ENCODE data around the gene TRAPPC14. TPM values are rescaled to one million over a fixed set of nuclear protein-coding genes. Genes with fewer than 3 reads are reported as not detected.
A peak's percentile ranks its signal among the peaks of the same experiment; 100 is the strongest.

TRAPPC14 gene
- total RNA-seq, 1 donor from 2014 or later = 19.7 TPM

DNA sequence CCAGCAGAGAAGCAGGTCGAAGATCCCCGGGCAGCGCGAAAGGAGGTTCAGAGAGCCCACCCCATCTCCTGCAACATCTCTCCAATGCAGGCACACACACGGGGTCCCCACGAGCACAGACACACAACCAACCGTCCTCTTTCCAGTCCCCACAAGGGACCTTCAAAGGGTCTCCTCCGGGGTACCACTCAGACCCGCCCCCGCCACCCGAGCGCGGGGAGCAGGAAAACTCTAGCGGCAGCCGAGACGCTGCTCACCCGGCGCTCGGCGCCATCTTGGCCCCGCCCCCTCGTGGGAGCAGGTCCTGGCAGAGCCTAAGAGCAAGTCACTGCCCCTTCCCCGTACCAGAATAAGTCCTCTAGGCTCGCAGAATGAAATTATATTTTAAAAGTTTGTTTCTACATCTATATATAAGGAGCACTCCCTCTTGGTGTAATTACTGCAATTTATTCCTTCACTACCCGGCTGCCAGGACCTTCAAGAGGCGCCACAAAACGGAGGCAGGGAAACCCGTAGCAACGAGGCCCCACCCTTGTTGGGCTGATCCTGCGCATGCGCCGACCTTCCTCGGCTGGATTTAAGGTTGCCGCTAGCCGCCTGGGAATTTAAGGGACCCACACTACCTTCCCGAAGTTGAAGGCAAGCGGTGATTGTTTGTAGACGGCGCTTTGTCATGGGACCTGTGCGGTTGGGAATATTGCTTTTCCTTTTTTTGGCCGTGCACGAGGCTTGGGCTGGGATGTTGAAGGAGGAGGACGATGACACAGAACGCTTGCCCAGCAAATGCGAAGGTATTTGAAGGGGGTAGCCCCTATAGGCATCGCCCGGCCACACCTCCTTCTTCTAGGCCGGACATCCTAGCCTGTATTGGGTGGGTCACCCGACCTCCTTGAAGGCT, 39.2 kb downstream of the TRAPPC14 start, which contains the start of the genes CNPY4 and TAF6:
CNPY4 (plus strand) TSS at position 563 of the 898 bp plus-strand sequence; CDS start at position 674, 111 bp downstream.
TAF6 (minus strand) TSS at position 287 of the 898 bp plus-strand sequence. CDS start 5,149 bp downstream, outside the sequence.
- Histone ChIP-seq H3K36me3 (peaks cover 5% of the 10 kb centered on the region), H3K4me3 (peak within 1 kb of the TSS; percentile 84), H3K9me3 (no peaks in the 10 kb centered on the region), H3K27me3 (no peaks in the 10 kb centered on the region), H3K4me1 (peaks cover 13% of the 10 kb centered on the region), H3K27ac (peak within 1 kb of the TSS; percentile 97)
- peak; percentile 93 for ATAC-seq
- intact Hi-C loops (cut with DNase I) = no loop called here
- peak; percentile 98 for DNase-seq
- TF ChIP-seq, protein P1, sequence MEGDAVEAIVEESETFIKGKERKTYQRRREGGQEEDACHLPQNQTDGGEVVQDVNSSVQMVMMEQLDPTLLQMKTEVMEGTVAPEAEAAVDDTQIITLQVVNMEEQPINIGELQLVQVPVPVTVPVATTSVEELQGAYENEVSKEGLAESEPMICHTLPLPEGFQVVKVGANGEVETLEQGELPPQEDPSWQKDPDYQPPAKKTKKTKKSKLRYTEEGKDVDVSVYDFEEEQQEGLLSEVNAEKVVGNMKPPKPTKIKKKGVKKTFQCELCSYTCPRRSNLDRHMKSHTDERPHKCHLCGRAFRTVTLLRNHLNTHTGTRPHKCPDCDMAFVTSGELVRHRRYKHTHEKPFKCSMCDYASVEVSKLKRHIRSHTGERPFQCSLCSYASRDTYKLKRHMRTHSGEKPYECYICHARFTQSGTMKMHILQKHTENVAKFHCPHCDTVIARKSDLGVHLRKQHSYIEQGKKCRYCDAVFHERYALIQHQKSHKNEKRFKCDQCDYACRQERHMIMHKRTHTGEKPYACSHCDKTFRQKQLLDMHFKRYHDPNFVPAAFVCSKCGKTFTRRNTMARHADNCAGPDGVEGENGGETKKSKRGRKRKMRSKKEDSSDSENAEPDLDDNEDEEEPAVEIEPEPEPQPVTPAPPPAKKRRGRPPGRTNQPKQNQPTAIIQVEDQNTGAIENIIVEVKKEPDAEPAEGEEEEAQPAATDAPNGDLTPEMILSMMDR (IDR thresholded peaks at IDR 0.05) = no peak

- intact Hi-C loops (cut with DNase I) = no loop called here
- ATAC-seq (no peak), DNase-seq (no peak)
- TF ChIP-seq, protein P1 (IDR thresholded peaks at IDR 0.05) = no peak
- Histone ChIP-seq H3K4me1 (peaks cover 13% of the 10 kb centered on the region), H3K9me3 (no peaks in the 10 kb centered on the region), H3K36me3 (peaks cover 13% of the 10 kb centered on the region), H3K27ac (peak overlapping the region; percentile 97), H3K4me3 (peak overlapping the region; percentile 84), H3K27me3 (no peaks in the 10 kb centered on the region)
Observed at GRCh38 chr7:100118388-100119071, 40.0 kb downstream of the TRAPPC14 start.

GRCh38 chr7:100115026-100115425, 43.5 kb downstream of the TRAPPC14 start:
- no peak for ATAC-seq

GRCh38 chr7:100111914-100112313, 46.6 kb downstream of the TRAPPC14 start:
- intact Hi-C loops (cut with DNase I) = no loop called here
- TF ChIP-seq, protein P1 (IDR thresholded peaks at IDR 0.05) = no peak
- no peaks in the 10 kb centered on the region for H3K9me3 ChIP-seq
- H3K27me3 ChIP-seq = no peaks in the 10 kb centered on the region
- ATAC-seq (no peak), DNase-seq (no peak)
- H3K4me3 ChIP-seq = no peak overlapping the region
- no peaks in the 10 kb centered on the region for H3K4me1 ChIP-seq
- H3K27ac ChIP-seq = no peak overlapping the region
- peaks cover 65% of the 10 kb centered on the region for H3K36me3 ChIP-seq

More at GRCh38 chr7:100115026-100115425, 43.5 kb downstream of the TRAPPC14 start:
- no peaks in the 10 kb centered on the region for H3K27me3 ChIP-seq
- H3K4me3 ChIP-seq = no peak overlapping the region
- H3K36me3 ChIP-seq = peaks cover 39% of the 10 kb centered on the region
- intact Hi-C loops (cut with DNase I) = no loop called here
- no peaks in the 10 kb centered on the region for H3K9me3 ChIP-seq
- TF ChIP-seq, protein P1 (IDR thresholded peaks at IDR 0.05) = no peak
- DNase-seq = no peak
- peaks cover 7% of the 10 kb centered on the region for H3K4me1 ChIP-seq
- H3K27ac ChIP-seq = no peak overlapping the region

DNA sequence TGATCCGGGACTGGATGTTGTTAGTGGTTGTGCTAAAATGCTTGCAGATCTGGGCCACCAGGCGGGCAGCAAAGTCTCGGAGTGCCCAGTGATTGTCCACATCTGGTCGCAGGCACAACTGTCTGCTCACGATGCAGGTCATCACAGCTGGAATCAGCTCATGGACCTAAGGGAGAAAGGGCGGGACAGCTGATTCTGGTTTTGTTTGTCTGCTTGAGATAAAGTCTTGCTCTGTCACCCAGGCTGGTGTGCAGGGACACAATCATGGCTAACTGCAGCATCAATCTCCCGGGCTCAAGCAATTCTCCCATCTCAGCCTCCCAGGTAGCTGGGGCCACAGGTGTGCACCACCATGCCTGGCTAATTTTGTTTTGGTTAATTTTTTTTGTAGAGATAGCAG, 47.4 kb downstream of the TRAPPC14 start:
- no peak overlapping the region for H3K4me3 ChIP-seq

More for the DNA sequence above, 47.4 kb downstream of the TRAPPC14 start:
- ATAC-seq = no peak
- TF ChIP-seq, protein P1 (IDR thresholded peaks at IDR 0.05) = no peak
- Histone ChIP-seq H3K9me3 (no peaks in the 10 kb centered on the region), H3K27ac (no peak overlapping the region), H3K36me3 (peaks cover 71% of the 10 kb centered on the region), H3K4me1 (no peaks in the 10 kb centered on the region), H3K27me3 (no peaks in the 10 kb centered on the region)
- intact Hi-C loops (cut with DNase I) = no loop called here
- DNase-seq = no peak
